CD4-positive, alpha-beta T cell treated with Interleukin-21 for 1 hour (primary cell): ENCODE data around the gene ARHGAP21.

Experiments
- DNase-seq: peaks from one replicate; pipeline ENCODE4 v3.0.0-alpha.2; 2020

ARHGAP21 gene

DNA sequence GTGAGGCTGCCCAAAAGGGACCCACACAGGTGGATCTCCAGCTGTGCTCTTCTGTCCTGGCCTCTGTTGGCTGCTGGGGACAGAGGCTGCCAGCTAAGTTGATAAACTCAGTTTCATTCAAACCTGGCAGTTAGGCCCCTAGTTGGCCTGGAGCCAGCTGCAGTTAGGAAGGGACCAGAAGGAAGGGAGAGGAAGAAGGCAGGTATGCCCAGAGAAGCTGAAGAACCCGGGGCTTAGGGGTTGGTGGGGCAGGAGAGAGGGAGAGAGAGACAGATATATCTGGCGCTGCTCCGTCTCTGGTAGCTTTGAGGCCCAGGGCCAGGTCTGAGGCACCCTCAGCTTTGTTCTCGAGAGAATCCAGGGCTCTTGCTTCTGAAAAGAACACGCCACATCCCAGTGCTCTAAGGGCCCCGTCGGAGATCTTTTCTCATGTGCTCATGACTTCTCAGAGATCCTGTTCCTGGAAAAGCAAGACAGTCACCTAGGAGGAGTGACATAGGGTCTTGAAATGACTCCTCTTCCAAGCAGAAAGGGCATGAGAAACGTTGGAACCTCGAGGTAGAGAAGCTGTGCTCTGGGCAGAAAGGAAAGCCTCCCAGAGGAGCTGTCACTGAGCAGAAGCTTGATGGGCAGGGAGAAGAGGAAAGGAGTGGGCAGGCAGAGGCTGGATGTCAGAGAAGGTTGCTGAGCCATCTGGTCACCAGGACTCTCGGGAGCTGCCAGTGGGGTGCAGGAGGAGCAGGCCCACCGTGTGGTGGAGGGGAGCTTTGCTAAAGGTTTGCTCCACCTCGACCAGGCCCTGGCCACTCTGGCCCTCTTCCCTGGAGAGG lies 153.6 kb downstream of the ARHGAP21 start:
- no peak for DNase-seq

DNA sequence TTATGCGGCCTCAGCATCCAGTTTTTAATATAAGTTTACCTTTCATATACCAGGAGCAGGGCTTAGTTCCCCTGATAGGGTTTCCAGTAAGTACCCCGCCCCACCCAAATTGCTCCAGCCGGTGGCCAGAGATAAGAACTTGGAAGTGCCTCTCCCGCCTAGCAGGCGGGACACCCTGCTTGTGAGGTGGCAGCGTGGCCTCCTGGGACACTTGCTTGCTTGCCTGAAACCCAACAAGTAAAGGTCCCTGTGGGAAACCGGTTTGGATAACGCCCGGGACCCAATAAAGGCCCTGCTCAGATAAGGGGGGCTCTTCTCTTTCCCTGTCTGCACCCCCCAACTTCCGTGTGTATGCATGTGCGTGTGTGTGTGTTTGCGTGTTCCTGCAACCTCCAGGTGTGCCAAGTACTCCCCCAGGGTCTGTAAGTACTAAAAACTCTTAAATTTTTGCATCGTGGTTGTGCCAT lies 154.3 kb downstream of the ARHGAP21 start:
- DNase-seq, result no peak

DNA sequence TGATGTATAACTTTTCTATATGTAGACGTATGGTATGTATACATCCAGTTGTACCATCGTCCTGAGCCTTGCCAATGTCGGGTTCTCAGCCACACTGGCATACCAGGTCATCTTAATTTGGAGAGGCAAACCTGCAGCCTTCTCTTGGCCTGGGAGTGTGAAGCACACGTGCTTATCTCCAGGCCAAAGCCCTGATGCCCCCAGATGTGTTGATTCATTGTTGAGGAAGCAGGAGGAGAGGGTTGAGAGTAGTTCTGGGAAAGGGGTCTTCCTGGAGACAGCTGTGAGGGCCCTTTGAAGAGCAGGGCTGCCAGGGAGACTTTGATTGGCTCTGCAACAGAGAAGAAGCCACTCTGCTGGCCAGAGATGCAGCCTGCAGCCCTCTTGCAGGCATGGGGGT lies 155.6 kb downstream of the ARHGAP21 start:
- DNase-seq, result no peak

DNA sequence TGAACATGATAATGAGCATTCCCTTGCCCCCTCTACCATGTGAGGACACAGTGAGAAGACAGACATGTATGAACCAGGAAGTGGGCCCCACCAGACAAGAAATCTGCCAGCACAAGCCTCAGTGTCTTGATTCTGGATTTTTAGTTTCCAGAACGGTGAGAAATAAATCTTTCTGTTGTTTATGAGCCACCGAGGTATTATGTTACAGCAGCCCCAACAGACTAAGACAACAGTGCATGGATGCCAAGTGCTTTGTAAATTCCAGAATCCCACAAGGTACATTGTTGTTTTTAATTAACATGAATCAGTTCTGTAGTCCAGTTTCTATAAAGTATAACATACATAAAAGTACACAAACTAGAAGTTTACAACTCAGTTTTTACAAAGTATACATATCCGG lies 162.2 kb downstream of the ARHGAP21 start:
- no peak for DNase-seq

DNA sequence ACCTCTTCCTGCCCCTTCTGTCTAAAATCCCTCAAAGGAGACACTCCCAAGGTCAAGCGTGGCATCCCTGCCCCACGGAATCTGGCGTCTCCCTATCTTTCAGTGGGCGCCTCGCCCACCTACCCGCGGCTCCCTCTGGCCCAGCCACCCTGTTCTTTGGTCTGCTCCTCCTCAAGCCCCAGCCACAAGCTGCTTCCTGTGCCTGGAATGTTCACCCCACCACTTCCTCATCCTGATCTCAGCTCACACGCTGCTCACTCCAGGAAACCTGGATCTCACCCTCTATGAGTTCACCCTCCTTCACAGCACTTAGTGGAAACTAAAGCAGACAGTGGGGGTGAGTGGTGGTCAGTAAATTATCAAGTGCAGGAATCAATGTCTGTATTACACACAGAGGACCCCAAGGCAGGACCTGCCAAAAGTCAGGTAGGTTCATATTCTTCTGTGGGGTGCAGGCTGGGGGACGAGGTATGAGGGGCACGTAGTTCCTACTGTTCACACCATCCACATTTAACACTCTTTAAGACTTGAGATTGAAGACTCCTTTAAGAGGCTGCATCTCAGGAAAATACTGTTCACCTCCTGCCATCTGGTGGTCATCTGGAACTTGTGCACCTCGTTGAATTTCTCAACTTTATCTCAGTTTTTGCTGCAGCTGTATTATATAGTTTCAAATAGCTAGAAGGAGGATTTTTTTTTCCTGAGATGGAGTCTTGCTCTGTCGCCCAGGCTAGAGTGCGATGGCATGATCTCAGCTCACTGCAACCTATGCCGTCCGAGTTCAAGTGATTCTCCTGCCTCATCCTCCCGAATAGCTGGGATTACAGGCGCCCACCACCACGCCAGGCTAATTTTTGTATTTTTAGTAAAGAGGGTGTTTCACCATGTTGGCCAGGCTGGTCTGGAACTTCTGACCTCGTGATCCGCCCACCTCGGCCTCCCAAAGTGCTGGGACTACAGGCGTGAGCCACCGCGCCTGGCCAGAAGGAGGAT lies 166.6 kb downstream of the ARHGAP21 start:
- peak; percentile 40 for DNase-seq

DNA sequence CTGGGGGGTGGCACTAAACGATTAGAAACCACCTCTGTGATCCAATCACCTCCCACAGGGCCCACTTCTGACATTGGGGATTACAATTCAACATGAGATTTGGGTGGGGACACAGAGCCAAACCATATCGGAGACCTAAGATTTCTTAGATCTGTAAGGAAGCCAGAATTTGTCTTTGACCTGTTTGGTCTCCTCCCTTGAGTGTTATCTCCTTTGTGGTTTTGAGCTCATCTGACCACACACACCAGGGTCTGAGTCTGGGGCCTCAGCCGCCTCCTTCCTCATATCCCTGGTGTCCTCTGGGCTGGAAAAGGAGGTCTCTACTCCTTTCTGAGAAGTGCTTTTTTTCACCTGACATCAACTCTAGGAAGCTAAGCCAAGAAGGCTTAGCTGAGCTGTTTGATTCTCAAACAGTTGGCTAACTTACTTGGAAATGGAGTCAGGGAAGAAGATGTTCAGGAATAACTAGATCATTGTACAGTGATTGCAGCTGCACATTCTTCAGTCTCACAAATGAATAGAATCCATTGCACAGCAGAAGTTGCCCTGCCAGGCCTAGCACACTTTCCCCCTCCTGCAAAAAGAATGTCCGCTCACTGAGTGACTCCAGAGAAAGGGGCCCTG lies 167.4 kb downstream of the ARHGAP21 start:
- DNase-seq, result no peak

DNA sequence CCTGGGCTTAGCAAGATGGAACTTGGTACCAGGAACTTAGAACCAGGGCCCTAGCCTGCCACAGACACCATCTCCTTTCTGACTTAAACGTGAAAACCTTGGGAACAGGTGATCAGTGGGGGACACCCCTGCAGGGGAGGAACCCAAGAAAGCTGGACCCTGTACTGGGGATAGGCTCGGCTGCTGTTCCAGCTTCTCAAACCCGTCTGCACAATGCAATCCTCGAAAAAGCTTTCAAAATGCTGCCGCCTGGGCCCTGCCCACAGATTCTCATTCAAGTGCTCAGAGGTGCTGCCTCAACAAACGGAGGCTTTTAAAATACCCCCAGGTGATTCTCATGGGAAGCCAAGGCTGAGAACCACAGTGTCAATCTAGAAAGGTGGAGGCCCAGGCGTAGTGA lies 169.7 kb downstream of the ARHGAP21 start:
- DNase-seq, result no peak

DNA sequence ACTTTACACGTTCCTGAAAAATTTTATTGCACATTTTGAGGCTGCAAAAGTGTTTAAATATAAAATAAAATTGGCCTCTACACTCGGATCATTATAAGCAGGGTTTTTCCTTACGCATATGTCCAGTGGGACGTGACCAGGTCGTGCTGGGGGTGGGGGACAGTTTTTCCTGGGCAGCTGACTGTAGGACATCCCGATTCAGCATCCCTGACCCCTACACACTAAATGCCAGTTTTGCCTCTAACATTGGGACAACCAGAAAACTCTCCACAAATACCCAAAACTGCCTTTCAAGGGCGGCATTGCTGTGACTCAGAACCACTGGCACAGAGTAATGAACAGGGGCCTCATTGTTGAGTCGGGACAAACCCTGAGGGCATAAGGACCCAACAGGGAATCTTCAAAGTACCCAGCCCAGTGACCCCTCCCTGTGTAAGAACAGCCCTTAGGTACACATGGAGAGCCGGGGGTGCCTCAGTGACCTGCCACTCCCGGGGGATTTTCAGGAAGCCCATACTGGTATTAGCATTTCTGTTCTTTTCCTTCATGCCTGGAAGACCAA lies 170.6 kb downstream of the ARHGAP21 start:
- no peak for DNase-seq

DNA sequence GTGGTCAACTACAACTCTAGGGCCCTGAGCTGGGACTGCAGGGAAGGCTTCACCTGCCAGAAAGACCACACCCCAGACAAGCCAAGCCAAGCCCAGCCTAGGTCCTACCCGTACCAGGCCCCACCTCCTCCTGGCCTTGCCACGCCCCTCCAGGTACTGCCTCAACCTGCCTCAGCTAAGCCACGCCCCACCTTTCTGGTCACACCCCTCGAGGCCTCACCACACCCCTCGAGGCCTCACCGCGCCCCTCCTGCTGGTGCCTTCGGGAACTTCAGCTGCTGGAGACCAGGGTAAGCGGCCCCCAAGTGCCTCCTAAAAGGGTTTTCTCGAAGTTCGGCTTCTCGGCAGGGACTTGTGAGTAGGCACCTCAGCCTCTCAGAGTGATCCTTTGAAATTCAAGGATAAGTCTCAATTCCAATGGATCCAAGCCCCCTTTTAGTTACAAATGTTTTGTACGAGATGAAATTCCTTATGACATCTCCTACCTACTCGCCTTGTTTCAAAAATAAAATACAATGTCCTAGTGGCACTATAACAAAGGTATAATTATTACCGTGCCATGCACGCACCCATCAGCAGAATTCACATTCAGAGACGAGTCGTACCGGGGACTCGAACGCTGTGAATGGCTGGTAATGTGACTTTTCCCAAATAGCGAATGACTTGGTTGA lies 171.2 kb downstream of the ARHGAP21 start:
- DNase-seq, result no peak

DNA sequence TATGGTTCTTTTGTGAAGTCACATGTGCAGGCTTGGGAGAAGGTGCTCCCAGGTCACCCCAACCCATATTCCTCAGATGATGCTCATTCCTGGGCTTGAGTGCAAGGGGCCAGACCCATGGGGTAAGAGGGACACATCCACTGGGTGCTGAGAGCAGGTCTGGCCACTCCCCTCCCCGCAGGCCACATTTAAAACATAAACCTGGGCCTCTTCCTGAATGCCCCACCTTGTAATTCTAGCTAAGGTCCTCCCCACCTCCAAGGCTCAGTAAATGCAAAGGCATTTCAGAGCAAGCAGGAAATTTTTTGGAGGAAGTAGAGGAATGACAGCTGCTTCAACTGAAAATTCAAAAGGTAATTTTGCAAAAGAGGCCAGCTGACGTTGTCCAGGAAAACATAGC lies 172.5 kb downstream of the ARHGAP21 start:
- no peak for DNase-seq

DNA sequence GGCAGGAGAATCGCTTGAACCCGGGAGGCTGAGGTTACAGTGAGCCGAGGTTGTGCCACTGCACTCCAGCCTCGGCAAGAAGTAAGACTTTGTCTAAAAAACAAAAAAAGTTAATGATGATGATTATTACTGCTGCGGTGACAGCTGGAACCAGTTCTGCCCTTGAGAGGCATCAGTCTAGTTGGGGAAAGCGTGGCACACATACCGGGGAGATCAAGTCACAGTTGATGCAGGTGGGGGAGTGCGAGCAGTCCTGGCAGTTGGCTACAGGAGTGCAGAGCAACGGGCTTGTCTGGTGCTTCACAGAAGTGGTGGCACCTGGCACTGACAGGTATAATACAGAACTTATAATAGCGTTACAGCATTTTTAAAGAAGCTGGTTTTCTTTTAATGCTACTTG lies 173.0 kb downstream of the ARHGAP21 start:
- no peak for DNase-seq

DNA sequence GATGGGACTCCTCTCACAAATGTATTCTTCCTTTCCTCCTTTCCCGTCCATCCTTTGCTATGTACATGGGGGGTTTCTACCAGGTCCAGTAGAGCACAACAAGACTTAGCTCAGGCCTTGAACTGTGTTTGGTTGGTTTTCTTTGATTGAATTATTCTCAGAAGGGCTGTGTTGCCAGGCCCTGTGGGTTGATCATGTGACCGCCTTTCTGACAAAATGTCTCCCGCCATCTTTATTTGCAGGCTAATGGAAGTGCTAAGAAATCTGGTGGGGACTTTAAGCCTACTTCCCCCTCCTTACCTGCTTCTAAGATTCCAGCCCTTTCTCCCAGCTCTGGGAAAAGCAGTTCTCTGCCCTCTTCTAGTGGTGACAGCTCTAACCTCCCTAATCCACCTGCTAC lies 178.1 kb downstream of the ARHGAP21 start:
- DNase-seq, result no peak

DNA sequence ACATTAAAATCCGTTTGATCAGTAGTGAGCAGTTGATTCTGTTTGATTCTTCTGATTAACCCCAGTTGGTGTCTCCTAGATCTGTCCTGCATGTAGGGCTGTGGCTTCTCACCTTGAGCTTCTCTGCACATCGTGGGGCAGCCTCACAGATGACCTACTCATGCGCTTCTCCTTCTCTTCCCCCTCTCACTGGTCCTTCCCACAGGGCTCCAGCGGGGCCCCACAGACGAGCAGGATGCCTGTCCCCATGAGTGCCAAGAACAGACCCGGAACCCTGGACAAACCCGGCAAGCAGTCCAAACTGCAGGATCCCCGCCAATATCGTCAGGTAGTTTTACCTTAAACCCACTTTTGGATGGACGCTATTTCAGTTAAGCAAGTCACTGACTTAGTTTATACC lies 178.9 kb downstream of the ARHGAP21 start:
- DNase-seq, result no peak

DNA sequence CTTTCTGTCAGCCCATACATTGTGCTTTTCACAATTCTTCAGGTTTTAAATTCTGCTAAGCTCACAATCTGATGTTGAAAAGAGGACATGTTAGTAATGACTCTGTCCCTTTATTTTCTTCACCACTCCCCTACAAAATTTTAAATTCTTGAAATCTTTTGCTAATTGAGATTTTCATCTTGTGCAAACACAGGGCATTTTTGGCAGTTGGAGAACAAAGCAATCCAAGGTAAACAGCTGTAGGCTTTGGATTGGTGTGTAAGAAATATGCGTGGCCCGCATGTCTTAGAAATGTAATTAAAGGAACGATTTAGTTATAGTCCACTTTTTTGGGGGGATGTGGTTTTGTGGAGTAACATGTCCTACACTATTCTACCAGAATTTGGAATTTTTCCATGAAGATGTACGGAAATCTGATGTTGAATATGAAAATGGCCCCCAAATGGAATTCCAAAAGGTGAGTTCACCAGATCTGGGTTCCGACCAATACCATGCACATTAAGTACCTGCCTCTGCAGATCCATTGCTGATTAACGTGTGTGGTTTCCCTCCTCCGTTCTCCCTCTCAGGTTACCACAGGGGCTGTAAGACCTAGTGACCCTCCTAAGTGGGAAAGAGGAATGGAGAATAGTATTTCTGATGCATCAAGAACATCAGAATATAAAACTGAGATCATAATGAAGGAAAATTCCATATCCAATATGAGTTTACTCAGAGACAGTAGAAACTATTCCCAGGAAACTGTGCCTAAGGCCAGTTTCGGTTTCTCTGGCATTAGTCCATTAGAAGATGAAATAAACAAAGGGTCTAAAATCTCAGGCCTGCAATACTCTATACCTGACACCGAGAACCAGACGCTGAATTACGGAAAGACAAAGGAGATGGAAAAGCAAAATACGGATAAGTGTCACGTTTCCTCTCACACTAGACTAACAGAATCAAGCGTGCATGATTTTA lies 181.1 kb downstream of the ARHGAP21 start:
- DNase-seq, result no peak

DNA sequence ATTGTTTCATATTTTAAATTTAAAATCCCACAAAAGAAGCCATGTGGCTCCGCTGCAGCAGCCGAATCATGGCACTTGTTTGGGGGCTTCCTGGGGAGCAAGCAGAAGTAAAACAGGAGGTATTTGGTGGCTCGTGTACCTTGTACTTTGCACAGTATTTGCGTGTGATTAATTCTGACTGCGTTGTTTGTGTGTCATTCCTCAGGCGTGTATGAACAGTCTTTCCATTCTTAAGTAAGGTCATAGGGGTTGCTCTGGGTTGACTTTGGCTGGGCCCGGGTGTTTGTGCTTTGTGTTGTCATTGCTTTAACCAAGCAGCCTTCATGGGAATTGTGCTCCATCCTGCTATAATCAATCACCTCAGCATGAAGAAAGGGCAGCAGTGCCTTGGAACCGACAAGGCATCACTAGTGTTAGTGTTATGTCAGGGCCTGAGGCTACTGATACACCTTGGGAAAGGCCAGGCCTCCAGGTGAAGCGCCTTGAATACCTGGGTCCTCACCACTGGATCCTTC lies 182.4 kb downstream of the ARHGAP21 start:
- DNase-seq, result no peak

DNA sequence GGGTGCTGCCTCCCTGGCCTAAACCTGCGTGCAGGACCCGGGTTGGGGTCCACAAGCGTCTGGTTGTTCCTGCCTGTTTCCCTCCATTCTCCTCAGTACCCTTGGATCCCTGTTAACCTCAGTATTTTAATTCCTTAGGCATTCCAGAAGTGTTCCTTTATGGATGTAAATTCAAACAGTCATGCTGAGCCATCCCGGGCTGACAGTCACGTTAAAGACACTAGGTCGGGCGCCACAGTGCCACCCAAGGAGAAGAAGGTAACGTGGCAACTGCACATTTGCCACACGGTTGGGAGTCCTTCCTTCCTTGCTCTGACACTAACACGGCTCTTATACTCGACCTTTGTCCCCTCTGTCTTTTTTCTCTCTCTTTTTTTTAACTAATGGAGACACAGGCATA lies 187.1 kb downstream of the ARHGAP21 start:
- no peak for DNase-seq

DNA sequence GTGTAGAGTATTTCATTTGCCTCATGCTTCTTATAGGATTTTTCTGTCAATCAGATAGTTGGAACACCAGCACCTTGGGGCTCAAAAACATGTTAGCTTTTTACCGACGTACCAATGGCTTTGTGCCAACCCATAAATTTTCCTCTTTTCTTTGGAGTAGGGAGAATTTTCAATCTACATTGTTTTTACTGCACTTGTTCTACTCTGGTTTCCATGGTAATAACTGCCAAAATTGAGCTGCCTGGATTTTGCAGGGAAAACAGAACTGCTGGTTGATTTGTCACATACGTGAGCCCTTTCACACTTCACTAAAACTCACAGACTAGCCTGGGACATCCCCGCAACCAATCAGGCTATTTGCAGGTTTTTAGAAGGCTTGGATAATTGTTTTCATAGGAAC lies 189.7 kb downstream of the ARHGAP21 start:
- DNase-seq, result no peak
